Stimulated activated CD8-positive, alpha-beta memory T cell treated with anti-CD3 and anti-CD28 coated beads, Interleukin-7, amount 100 ng/mL, for 4 hours (primary cell): ENCODE results near the gene PLEKHS1.
"Not testable (repeated sequence)": the region's sequence is repeated elsewhere in the genome, so short reads cannot be mapped to it uniquely, and the experiment has no call there.

ENCODE experiments used
- DNase-seq, 2 donors: peaks; one replicate each; pipeline ENCODE4 v3.0.0-alpha.2; 2020; ENCODE audit warnings: low read depth in 2 of 2

PLEKHS1 gene

GRCh38 chr10:113740850-113741249 lies 10.6 kb upstream of the PLEKHS1 start:
- DNase-seq = no peak

DNA sequence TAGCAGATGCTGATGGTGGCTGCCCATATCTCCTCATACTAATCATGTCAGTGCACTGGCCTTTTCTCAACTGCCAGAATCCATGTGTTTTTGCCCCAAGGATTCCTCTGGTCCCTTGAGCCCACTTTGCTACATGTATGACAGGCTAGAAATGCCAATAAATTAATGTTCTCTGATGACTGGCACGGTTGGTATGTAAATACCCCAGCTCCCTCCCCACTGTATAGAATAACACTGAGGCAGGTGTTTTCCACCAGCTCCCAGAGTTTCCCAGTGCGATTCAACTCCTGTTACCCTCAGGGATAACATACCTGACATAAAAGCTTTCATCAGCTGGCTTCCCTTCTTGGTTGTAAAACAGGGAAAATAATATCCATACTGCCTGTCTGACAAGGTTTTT lies 9.0 kb upstream of the PLEKHS1 start:
- DNase-seq = no peak

- no peak for DNase-seq
Measured at GRCh38 chr10:113743594-113743993, 7.9 kb upstream of the PLEKHS1 start.

DNA sequence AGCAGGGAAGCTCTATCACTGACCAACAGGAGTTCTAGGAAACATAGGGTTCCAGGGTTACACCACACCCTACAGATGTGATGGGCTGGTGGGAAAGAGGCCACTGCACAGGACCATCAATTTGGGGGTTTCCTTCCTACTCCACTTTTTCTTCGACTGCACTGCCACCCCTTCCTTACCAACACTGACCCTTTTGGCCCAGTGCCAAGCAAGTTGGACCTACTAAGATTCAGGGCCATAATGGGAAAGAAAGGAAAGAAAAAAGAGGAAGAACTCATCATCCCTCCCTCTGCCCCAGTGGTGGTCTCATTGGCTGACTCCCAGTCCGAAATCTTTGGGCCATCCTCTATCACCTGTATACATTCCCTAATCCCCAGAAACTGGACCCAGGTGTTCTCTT lies 6.1 kb upstream of the PLEKHS1 start:
- DNase-seq = no peak

DNA sequence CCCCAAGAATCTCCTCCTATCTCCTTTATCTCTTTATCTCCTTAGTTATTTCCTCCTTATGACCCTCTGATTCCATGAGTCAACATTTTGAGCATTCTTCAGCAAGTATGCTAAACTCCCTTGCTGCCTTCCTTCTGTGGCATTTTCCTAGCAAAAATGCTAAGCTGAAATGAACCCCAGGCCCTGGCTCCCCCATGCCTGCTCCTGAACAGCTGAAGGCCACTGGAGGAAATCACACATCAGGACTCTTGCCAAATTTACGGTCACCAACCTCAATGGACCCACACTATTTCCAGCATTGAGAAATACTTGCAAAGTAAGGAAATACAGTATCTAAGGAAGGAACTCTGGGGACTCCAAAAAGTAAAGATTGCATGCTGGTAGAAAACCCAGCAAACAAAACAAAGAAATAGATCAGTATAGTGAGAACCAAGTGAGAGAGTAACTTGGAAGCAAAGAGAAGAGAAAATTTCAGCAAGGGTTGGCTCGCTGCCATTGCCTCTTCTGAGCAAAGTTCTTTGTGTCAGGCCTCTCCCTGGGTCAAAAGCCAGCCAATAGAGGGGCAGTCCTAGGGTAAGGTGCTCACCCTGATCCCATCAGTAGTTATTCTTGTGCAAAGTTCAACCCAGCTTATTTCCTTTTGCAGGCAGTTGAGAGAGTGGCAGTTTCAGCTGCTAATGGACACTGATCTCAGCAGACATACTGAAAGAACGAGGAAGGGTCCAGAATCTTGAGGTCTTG lies 5.1 kb upstream of the PLEKHS1 start:
- no peak for DNase-seq

DNA sequence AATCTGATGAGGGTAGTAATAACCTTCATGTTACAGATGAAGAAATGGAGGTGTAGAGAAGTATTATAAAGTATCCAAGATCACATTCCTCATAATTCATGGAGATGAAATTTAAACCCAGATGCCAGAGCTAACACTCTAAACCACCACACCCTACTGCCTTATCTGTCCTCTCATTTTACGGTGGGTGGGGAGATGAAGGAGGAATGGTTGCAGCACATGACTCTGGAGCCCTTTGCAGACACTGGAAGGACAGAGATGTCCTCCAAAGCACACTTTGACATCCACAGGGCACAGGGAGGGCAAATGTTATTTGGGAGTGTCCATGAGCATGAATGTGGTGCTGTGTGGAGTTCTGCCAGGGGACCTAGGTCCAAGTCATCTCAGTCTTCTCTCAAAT lies 1.1 kb downstream of the PLEKHS1 start:
- DNase-seq = no peak

DNA sequence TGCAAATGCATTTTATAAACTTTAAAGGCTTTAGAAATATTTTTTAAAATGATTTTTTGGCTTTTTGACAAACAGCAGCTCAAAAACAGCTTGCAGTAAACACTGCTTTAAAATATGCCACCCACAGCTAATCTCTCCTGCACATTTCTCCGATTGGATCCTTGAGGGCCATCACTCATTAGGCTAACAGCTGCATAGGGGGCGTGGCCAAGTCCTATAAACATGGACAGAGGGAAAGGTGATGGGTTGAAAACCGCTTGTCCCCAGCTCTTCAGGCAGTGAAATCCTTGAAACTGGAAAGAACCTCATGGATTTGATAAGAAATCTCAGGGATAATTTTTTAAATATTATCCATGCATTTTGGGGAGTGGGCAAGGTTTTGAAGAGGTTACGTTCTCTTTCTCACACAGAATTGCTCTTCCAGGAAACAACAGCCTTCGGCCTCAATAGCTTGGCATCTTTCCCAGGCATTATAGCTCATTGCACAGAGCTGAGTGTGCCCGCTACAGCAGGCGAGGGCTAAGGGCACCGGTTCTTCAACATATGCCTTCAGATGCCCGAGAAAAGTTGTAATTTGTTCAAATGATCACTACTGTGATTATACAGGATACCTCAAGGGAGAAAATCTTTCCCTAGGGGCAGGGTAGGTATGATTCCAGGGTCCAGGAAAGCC lies 1.7 kb downstream of the PLEKHS1 start:
- no peak for DNase-seq

GRCh38 chr10:113754125-113754524 lies 2.6 kb downstream of the PLEKHS1 start:
- DNase-seq = no peak

DNA sequence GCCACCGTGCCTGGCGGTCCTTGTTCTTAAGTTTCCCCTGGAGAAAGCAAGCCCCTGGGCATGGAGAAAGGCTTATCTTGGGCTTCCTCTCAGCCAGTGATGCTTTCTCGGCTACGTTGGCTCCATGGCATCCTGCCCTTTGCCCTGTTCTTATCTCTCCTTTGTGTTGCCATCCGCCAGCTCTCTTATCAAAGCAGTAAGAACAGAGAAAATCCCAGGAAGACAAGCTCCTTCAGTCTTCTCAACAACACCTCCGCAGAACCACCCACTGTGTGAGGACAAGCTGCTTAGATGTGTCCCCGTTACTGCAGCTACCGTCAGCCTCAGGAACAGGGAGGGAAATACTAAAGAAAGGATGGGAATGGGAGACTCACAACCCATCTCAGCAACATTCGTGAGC lies 3.3 kb downstream of the PLEKHS1 start:
- no peak for DNase-seq

DNA sequence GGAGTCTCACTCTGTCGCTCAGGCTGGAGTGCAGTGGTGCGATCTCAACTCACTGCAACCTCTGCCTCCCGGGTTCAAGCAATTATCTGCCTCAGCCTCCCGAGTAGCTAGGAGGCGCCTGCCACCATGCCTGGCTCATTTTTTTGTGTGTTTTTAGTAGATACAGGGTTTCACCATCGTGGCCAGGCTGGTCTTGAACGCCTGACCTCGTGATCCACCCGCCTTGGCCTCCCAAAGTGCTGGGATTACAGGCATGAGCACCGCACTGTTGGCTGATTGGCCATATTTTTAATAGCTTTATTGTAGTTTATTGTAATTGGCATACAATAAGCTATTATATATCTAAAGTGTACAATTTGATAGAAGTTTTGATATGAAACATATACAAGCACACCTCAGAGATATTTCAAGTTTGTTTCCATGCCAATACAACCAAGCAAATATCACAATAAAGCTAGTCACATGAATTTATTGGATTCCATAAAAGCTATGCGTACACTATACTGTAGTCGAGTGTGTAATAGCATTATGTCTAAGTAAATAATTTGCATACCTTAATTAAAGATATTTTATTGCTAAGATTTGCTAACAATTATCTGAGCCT lies 5.6 kb downstream of the PLEKHS1 start:
- no peak for DNase-seq

- DNase-seq = no peak
Measured at GRCh38 chr10:113762083-113762482, 10.6 kb downstream of the PLEKHS1 start.

DNA sequence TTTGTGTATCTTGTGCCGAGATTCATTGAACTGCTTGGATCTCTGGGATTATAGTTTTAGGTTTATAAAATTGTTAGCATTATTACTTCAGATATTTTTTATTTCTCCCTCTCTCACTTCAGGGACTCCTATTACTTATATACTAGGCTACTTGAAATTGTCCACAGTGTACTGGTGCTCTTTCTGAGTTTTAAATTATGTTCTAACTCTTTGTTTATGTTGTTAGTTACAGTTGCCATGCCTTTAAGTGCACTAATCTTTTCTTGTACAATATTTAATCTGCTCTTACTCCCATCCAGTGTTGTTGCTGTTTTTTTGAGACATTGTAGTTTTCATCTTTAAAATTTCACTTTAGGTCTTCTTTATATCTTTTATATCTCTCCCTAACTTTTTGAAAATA lies 13.1 kb downstream of the PLEKHS1 start:
- no peak for DNase-seq

- no peak for DNase-seq
Measured at GRCh38 chr10:113765910-113766309, 14.4 kb downstream of the PLEKHS1 start.

DNA sequence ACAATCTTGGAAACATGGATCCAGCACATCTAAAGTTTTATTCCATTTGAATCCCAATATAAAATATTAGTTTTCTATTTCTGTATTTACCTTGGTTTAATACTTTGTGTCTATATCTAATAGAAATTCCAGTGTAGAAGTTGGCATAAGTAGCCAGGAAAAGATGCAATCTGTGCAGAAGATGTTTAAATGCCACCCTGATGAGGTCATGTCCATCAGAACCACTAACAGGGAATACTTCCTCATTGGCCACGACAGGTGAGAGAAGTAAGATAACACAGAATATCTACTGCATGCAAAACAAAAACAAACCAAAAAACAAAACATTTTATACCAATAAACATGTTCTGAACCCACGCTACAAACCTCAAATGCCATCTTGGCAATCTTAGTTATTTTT lies 15.7 kb downstream of the PLEKHS1 start:
- DNase-seq = no peak

GRCh38 chr10:113770346-113770745 lies 18.9 kb downstream of the PLEKHS1 start:
- no peak for DNase-seq

GRCh38 chr10:113771131-113771530 lies 19.6 kb downstream of the PLEKHS1 start:
- not testable (repeated sequence) for DNase-seq

GRCh38 chr10:113775686-113776294 lies 24.3 kb downstream of the PLEKHS1 start:
- no peak for DNase-seq

- DNase-seq = no peak
Measured at GRCh38 chr10:113776553-113776952, 25.1 kb downstream of the PLEKHS1 start.

DNA sequence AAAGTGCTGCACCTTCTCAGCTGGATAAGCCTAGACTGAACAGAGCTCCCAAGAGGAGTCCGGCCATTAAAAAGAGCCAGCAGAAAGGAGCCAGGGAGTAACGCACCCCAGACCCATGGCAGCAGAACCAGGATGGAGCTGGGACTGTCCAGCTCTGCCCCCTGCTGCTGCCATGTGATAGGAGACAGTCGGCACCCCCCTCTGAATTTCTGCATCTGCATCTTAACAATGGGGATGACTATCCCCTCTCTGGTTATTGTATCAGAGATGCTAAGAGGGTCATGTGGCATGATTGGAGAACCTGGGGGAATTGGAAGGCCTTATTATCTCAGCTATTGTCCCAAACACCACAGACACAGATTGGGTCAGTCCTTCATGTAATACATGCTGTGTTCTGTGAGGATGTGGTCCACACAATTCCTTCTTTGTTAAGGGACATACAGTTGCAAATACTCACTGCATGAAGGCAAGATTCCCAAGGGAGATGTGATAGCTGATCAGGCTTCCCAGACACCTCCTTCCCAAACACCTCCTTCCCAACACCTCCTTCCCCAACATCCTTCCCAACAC lies 29.3 kb downstream of the PLEKHS1 start:
- DNase-seq = no peak

- no peak for DNase-seq
Measured at GRCh38 chr10:113782367-113782766, 30.9 kb downstream of the PLEKHS1 start.

GRCh38 chr10:113782986-113783704 lies 31.7 kb downstream of the PLEKHS1 start:
- no peak for DNase-seq

GRCh38 chr10:113788604-113789083 lies 37.2 kb downstream of the PLEKHS1 start:
- DNase-seq = no peak
